CD1c-positive myeloid dendritic cell (primary cell): ENCODE measurements around the gene ZNF607.

Experiments
- DNase-seq: peaks from one replicate; pipeline ENCODE4 v3.0.0-alpha.2; 2016; ENCODE audit errors: extremely low spot score

Gene ZNF607

GRCh38 chr19:37654118-37654517 is 65.4 kb downstream of the ZNF607 start:
- no peak for DNase-seq
